ENCODE results near the gene TMEM176B.

TMEM176B gene

GRCh38 chr7:150746921-150747320 is 53.2 kb downstream of the TMEM176B start:
- no peak for DNase-seq

- no peak for DNase-seq
Observed at GRCh38 chr7:150745876-150746275, 54.3 kb downstream of the TMEM176B start.

- DNase-seq = no peak
Observed at GRCh38 chr7:150745086-150745485, 55.1 kb downstream of the TMEM176B start.

- DNase-seq = no peak
Observed at GRCh38 chr7:150744041-150744656, 56.0 kb downstream of the TMEM176B start.

GRCh38 chr7:150742286-150742968 is 57.7 kb downstream of the TMEM176B start:
- DNase-seq = no peak
